Neural progenitor cell (in vitro differentiated cells): ENCODE data around the gene WDR86.

Source experiments
- CTCF ChIP-seq: fragments of 200-600 bp; sonication (generic); IDR thresholded peaks from 2 replicates; pipeline ENCODE4 v1.5.1; 2017; ENCODE audit warnings: antibody characterized with exemption, mild to moderate bottlenecking
- EZH2 ChIP-seq: fragments of 200-600 bp; sonication (generic); IDR thresholded peaks from 2 replicates; pipeline ENCODE4 v1.6.1; 2017; ENCODE audit warnings: antibody characterized with exemption, mild to moderate bottlenecking, moderate library complexity

DNA sequence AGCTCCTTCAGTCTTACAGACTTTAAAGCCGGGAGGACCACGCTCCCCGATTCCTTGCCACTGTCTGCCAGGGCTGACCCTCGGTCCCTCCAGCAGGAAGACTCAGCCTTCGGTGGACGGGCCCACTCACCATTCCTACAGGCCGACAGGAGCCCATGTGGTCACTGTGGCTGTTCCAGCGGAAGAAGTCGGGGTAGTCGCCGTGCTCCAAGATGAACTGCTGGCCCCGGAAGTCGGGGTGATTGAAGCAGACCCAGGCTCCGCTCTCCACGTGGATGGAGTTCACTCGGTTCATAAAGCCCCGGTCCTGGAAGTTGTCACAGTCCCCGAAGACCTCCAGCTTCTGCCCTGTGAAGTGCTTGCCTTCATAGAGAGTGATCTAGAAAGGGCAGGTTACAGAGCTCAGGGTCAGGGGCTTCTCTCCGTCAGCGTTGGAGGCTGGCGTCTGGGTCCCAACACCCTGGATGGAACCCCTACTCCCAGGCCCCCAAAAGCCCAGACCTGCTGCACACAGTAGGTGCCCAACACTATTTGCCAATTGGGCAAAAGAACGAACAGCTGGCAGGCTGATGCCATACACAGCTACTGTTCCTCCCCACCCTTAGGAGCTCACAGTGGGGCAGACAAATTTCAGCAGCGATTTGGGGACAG, 28.2 kb upstream of the WDR86 start:
- TF ChIP-seq CTCF (no peak), EZH2 (no peak)
